ENCODE results near the gene YRDC. TPM values are rescaled to one million over a fixed set of nuclear protein-coding genes. Genes with fewer than 3 reads are reported as not detected.

YRDC gene
- total and polyA plus RNA-seq, 9 of the 15 experiments (the other 6 are each of a cell fraction or from before 2014, with no cell fraction given), result 11.1 to 58.5 (median 49.8) TPM

GRCh38 chr1:37836788-37837187 lies 28.8 kb upstream of the YRDC start (continued):
- TF ChIP-seq, protein P1, sequence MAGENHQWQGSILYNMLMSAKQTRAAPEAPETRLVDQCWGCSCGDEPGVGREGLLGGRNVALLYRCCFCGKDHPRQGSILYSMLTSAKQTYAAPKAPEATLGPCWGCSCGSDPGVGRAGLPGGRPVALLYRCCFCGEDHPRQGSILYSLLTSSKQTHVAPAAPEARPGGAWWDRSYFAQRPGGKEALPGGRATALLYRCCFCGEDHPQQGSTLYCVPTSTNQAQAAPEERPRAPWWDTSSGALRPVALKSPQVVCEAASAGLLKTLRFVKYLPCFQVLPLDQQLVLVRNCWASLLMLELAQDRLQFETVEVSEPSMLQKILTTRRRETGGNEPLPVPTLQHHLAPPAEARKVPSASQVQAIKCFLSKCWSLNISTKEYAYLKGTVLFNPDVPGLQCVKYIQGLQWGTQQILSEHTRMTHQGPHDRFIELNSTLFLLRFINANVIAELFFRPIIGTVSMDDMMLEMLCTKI (IDR thresholded peaks at IDR 0.05; ENCODE audit: partially characterized antibody), result no peak
- no peak for TF ChIP-seq ZNF121 (CRISPR knock-in tag; conservative IDR thresholded peaks at IDR 0.05)
- TF ChIP-seq MNT (conservative IDR thresholded peaks at IDR 0.05), result no peak

- Histone ChIP-seq H3K4me3 (no peak overlapping the region), H3K9me3 (replicated peaks; ENCODE audit: control insufficient read depth, insufficient read depth, low read depth, low read length) (no peaks in the 10 kb centered on the region), H3K27ac (ENCODE audit: extremely low read depth, low read depth, low read length) (no peak overlapping the region), H4K20me1 (replicated peaks; ENCODE audit: control insufficient read depth, insufficient read depth, low read length) (no peaks in the 10 kb centered on the region), H3K9ac (ENCODE audit: insufficient read depth in 1 of 2, low read depth in 2 of 2, low read length in 2 of 2) (no peak overlapping the region), H3K4me2 (ENCODE audit: insufficient read depth, low read length) (no peak overlapping the region), H3K27me3 (ENCODE audit: control insufficient read depth in 2 of 2, insufficient read depth in 2 of 2, low read length in 2 of 2) (no peaks in the 10 kb centered on the region), H2AFZ (ENCODE audit: low read depth, low read length) (no peak overlapping the region), H3K79me2 (ENCODE audit: control insufficient read depth, insufficient read depth, low read length) (no peaks in the 10 kb centered on the region), H3K9me1 (ENCODE audit: control insufficient read depth, insufficient read depth, low read length) (no peaks in the 10 kb centered on the region), H3K36me3 (ENCODE audit: control insufficient read depth, insufficient read depth, low read length) (peaks cover 73% of the 10 kb centered on the region), H3K4me1 (replicated peaks in 1 of 2; ENCODE audit: control insufficient read depth in 2 of 2, insufficient read depth in 2 of 2, low read length in 2 of 2) (no peaks in the 10 kb centered on the region)
- no peak for DNase-seq (ENCODE audit: extremely low read depth in 1 of 4, low spot score in 3 of 4)
- intact Hi-C loops (cut with micrococcal nuclease), result no loop called here
- no TSS peak for BruUV-seq (replicated peaks)
- no peak for ATAC-seq
- in situ Hi-C loops (cut with MboI), result no loop called here
- CTCF ChIA-PET (ENCODE audit: low intra/inter-chr PET ratio), result no interaction called here
- TF ChIP-seq ZBTB34 (CRISPR knock-in tag; IDR thresholded peaks at IDR 0.05) (no peak), ARNT (IDR thresholded peaks at IDR 0.05) (no peak), ARID2 (IDR thresholded peaks at IDR 0.05) (no peak), TCF7 (IDR thresholded peaks at IDR 0.05; ENCODE audit: borderline replicate concordance) (no peak), TFAP4 (CRISPR knock-in tag; IDR thresholded peaks at IDR 0.05; ENCODE audit: borderline replicate concordance) (no peak), ZNF184 (CRISPR knock-in tag; IDR thresholded peaks at IDR 0.05) (no peak), ZNF408 (CRISPR knock-in tag; IDR thresholded peaks at IDR 0.05; ENCODE audit: low read depth) (no peak), ZNF12 (CRISPR knock-in tag; IDR thresholded peaks at IDR 0.05) (no peak), MCM5 (IDR thresholded peaks at IDR 0.05; ENCODE audit: low read depth) (no peak)
- FAIRE-seq, result no peak
- POLR2A ChIA-PET, result no interaction called here
- WGBS (ENCODE audit: insufficient coverage, low coverage, missing lambda C conversion rate), result 94% methylated on average over 2 of the region's 2 CpGs
These were observed 23.8 kb upstream of the YRDC start for GRCh38 chr1:37831809-37832208.
